Glomerular visceral epithelial cell (primary cell): ENCODE measurements around the gene TFEB.

Experiments
- DNase-seq: peaks from one replicate; pipeline ENCODE4 v3.0.0-alpha.2; 2016; ENCODE audit errors: extremely low spot score

The TFEB gene

GRCh38 chr6:41723530-41724227 is 11.7 kb downstream of the TFEB start:
- peak; percentile 84 for DNase-seq

GRCh38 chr6:41722969-41723529 is 12.4 kb downstream of the TFEB start:
- no peak for DNase-seq

- no peak for DNase-seq
Observed at GRCh38 chr6:41721414-41721813, 14.0 kb downstream of the TFEB start.

- DNase-seq = no peak
Observed at GRCh38 chr6:41720783-41721182, 14.6 kb downstream of the TFEB start.

GRCh38 chr6:41720262-41720620 is 15.2 kb downstream of the TFEB start:
- no peak for DNase-seq

- no peak for DNase-seq
Observed at GRCh38 chr6:41719436-41720261, 15.8 kb downstream of the TFEB start.

GRCh38 chr6:41718828-41719227 is 16.6 kb downstream of the TFEB start:
- DNase-seq = no peak

GRCh38 chr6:41717392-41717736 is 18.0 kb downstream of the TFEB start:
- DNase-seq = no peak

- DNase-seq = no peak
Observed at GRCh38 chr6:41716516-41717391, 18.7 kb downstream of the TFEB start.

- DNase-seq = no peak
Observed at GRCh38 chr6:41715795-41716515, 19.5 kb downstream of the TFEB start.

- DNase-seq = no peak
Observed at GRCh38 chr6:41714556-41715273, 20.7 kb downstream of the TFEB start.

GRCh38 chr6:41713650-41714291 is 21.6 kb downstream of the TFEB start:
- no peak for DNase-seq

GRCh38 chr6:41713159-41713649 is 22.2 kb downstream of the TFEB start:
- peak; percentile 90 for DNase-seq

- peak; percentile 80 for DNase-seq
Observed at GRCh38 chr6:41712651-41713103, 22.7 kb downstream of the TFEB start.

GRCh38 chr6:41711323-41712038 is 23.9 kb downstream of the TFEB start:
- no peak for DNase-seq

- no peak for DNase-seq
Observed at GRCh38 chr6:41709375-41709774, 26.0 kb downstream of the TFEB start.

- no peak for DNase-seq
Observed at GRCh38 chr6:41708856-41709255, 26.6 kb downstream of the TFEB start.

GRCh38 chr6:41707565-41708200 is 27.7 kb downstream of the TFEB start:
- no peak for DNase-seq
